Mesothelial cell of epicardium (in vitro differentiated cells): Measurements from ENCODE around the gene ACIN1. TPM values are rescaled to one million over a fixed set of nuclear protein-coding genes. Genes with fewer than 3 reads are reported as not detected.
A peak's percentile ranks its signal among the peaks of the same experiment; 100 is the strongest.

Source experiments
- DNase-seq, 2 experiments: peaks; one replicate each; pipeline ENCODE4 v3.0.0; 2021; ENCODE audit warnings: low spot score in 2 of 2; ENCODE audit not compliant: unreplicated experiment in 2 of 2
- H3K27ac Mint-ChIP-seq: 2 replicates; pipeline ENCODE4 v1.8.0; 2021; ENCODE audit warnings: mixed read lengths
- H3K27me3 Mint-ChIP-seq: 2 replicates; pipeline ENCODE4 v1.8.0; 2021; ENCODE audit warnings: low read depth, mixed read lengths
- H3K36me3 Mint-ChIP-seq: 2 replicates; pipeline ENCODE4 v1.8.0; 2021; ENCODE audit warnings: mixed read lengths
- H3K4me1 Mint-ChIP-seq: 2 replicates; pipeline ENCODE4 v1.8.0; 2021; ENCODE audit warnings: mixed read lengths
- H3K4me3 Mint-ChIP-seq: 2 replicates; pipeline ENCODE4 v1.8.0; 2021; ENCODE audit warnings: mild to moderate bottlenecking, moderate library complexity, mixed read lengths
- H3K9me3 Mint-ChIP-seq: 2 replicates; pipeline ENCODE4 v1.8.0; 2021; ENCODE audit warnings: mixed read lengths
- total RNA-seq: library from RNA; stranded (reverse); gene quantifications from 3 replicates; pipeline ENCODE4 v1.2.1, GENCODE V29; 2021
- TF ChIP-seq, protein P1 (sequence below): fragments of 200-600 bp; sonication (generic); IDR thresholded peaks from one replicate; pipeline ENCODE4 v1.5.0; 2021; ENCODE audit warnings: antibody characterized with exemption; ENCODE audit not compliant: unreplicated experiment

Gene ACIN1
- total RNA-seq, 1 donor from 2014 or later: 401 TPM

DNA sequence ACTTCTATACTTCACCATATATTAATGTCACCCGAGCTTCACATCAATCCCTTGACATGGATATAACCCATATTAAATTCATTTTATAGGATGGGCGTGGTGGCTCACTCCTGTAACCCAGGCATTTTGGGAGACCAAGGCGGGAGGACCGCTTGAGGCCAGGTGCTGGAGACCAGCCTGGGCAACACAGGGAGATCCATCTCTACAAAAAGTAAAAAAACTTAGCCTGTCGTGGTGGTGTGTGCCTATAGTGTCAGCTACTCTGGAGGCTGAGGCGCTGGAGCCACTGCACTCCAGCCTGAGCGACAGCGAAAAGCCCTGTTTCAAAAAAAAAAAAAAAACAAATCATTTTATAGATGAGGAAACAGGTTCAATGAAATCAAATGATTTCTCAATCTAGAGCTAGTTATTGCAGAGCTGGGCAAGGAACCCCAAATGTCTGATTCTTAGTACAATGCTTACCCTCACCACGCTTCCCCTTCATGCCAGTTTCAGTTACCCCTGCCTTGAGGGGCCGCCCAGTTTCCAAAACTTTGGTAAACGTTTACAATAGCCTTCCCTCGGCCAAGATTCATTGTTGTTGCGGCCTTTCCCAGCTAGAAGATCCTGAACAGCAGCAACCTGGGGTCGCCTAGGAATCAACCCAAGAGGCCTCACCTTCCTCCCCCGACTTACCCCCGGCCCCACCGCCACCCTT is 61.0 kb downstream of the ACIN1 start:
- peaks cover 19% of the 10 kb centered on the region for H3K4me1 Mint-ChIP-seq
- no peaks in the 10 kb centered on the region for H3K27me3 Mint-ChIP-seq
- TF ChIP-seq, protein P1, sequence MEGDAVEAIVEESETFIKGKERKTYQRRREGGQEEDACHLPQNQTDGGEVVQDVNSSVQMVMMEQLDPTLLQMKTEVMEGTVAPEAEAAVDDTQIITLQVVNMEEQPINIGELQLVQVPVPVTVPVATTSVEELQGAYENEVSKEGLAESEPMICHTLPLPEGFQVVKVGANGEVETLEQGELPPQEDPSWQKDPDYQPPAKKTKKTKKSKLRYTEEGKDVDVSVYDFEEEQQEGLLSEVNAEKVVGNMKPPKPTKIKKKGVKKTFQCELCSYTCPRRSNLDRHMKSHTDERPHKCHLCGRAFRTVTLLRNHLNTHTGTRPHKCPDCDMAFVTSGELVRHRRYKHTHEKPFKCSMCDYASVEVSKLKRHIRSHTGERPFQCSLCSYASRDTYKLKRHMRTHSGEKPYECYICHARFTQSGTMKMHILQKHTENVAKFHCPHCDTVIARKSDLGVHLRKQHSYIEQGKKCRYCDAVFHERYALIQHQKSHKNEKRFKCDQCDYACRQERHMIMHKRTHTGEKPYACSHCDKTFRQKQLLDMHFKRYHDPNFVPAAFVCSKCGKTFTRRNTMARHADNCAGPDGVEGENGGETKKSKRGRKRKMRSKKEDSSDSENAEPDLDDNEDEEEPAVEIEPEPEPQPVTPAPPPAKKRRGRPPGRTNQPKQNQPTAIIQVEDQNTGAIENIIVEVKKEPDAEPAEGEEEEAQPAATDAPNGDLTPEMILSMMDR: no peak
- peak overlapping the region; percentile 98 for H3K27ac Mint-ChIP-seq
- H3K9me3 Mint-ChIP-seq: no peaks in the 10 kb centered on the region
- peak overlapping the region; percentile 96 for H3K4me3 Mint-ChIP-seq
- DNase-seq: no peak
- H3K36me3 Mint-ChIP-seq: peaks cover 16% of the 10 kb centered on the region

DNA sequence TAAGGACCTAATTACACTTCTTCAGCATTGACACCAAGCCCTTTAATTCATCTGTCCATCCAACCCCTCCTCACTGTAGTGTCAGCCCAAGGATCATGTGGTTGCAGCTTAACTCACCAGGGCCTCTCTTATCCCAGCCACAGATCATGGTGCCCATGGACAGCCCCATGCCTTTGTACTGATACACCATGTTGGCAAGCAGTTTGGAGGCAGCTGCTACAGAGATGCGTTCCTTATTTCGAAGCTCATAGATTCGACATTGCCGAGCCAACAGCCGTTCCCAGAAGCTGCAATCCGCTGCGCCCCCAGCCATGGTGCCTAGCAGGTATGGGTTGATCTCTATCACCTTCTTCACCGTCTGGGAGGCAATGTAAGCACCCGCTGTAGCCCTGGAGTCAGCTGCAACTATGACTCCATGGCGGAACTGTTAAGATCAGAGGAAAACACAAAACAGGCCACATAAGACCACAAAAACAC is 61.6 kb downstream of the ACIN1 start:
- Mint-ChIP-seq H3K36me3 (peaks cover 20% of the 10 kb centered on the region), H3K27me3 (no peaks in the 10 kb centered on the region), H3K4me1 (peaks cover 19% of the 10 kb centered on the region), H3K27ac (peak overlapping the region; percentile 98), H3K4me3 (peak overlapping the region; percentile 96), H3K9me3 (no peaks in the 10 kb centered on the region)
- DNase-seq: no peak
- TF ChIP-seq, protein P1: no peak

DNA sequence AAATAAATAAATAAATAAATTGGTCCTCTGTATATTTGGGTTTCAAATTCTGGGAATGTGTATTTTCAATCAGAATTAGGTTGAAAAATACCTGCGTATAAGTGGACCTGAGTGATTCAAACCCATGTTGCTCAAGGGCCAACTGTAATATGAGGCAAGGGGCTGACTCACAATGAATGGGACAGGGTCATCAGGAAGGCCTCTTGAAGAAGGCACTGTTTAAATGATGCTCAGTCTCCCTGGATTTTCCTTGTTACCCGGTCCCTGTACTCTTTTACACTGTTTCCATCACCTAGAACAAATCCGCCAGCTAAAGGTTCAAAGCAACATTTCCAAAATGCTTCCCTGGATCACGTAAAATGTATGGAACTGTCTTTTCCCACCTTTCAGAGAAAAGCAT is 64.0 kb downstream of the ACIN1 start:
- H3K36me3 Mint-ChIP-seq: peaks cover 28% of the 10 kb centered on the region
- TF ChIP-seq, protein P1: no peak
- peaks cover 19% of the 10 kb centered on the region for H3K4me1 Mint-ChIP-seq
- H3K9me3 Mint-ChIP-seq: no peaks in the 10 kb centered on the region
- H3K27ac Mint-ChIP-seq: no peak overlapping the region
- H3K4me3 Mint-ChIP-seq: no peak overlapping the region
- no peak for DNase-seq
- H3K27me3 Mint-ChIP-seq: no peaks in the 10 kb centered on the region

DNA sequence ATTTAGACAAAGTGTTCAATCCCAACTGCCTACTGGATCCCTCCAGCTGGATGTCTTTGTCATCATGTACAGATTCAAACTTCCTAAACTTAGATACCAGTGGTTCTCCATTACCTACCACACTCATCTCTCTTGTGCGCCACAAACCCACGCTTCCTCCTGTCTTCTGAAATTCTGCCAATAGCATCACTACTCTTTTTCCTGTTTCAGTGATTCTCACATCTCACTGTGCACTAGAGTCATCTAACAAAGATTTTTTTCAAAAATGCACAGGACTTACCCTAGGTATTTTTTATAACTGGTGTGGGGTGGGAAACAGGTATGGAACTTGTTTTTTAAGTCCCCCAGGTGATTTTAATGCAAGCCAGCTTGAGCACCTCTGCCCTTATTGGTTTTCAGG is 66.1 kb downstream of the ACIN1 start:
- no peak overlapping the region for H3K27ac Mint-ChIP-seq
- H3K36me3 Mint-ChIP-seq: peaks cover 42% of the 10 kb centered on the region
- TF ChIP-seq, protein P1: no peak
- H3K9me3 Mint-ChIP-seq: no peaks in the 10 kb centered on the region
- H3K27me3 Mint-ChIP-seq: no peaks in the 10 kb centered on the region
- DNase-seq: no peak
- H3K4me1 Mint-ChIP-seq: peaks cover 22% of the 10 kb centered on the region
- H3K4me3 Mint-ChIP-seq: no peak overlapping the region

DNA sequence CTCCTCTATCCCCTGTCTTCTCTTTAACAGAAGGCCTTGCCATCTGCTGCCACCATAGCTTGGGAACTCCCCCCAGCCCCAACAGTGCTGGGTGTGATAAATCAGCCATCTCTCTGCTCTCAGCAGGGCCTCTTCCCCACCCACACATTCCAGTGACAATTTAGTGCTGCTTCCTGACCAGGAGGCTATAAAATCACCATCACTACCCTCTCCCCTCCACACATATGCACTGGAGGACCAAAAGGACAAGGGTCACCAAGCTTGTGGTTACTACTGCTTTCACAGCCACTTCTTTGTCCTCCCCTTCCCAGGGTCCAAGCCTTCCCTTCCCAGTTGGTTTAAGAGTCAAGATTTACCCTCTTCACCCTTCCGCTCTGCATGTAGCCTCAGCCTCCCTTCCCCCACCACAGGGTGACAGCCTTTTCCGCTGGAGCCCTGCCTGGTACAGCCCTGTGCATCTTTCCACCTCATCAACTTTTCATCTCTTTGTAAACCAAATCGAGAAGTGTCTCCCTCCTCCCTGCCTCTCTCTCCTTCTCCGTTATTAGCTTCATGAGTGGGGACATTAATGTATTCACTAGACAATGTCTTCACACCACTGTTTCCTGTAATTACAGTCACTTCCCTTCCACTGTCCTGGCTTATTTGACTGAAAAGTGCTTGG is 69.7 kb downstream of the ACIN1 start:
- Mint-ChIP-seq H3K27me3 (no peaks in the 10 kb centered on the region), H3K27ac (peak overlapping the region; percentile 18), H3K9me3 (no peaks in the 10 kb centered on the region), H3K4me1 (peaks cover 16% of the 10 kb centered on the region), H3K36me3 (peaks cover 29% of the 10 kb centered on the region), H3K4me3 (no peak overlapping the region)
- DNase-seq: no peak
- TF ChIP-seq, protein P1: no peak
